T-helper 2 cell treated with Interferon-gamma antibody and Interleukin-4, amounts not matched to agents 100 ng/mL and 5 ng/mL, for 36 hours (primary cell): ENCODE measurements around the gene RARRES2. TPM values are rescaled to one million over a fixed set of nuclear protein-coding genes. Genes with fewer than 3 reads are reported as not detected.
"Not testable (repeated sequence)": the region's sequence is repeated elsewhere in the genome, so short reads cannot be mapped to it uniquely, and the experiment has no call there.

Experiments
- intact Hi-C: fragments of 100-400 bp; cut with micrococcal nuclease; formaldehyde crosslinking; loops from one replicate; pipeline ENCODE4 v1.15.1; 2023
- total RNA-seq: library from RNA; stranded (reverse); gene quantifications from 2 replicates; pipeline ENCODE4 v1.2.3, GENCODE V29; 2022

The RARRES2 gene
- total RNA-seq, 1 donor from 2014 or later = not detected

DNA sequence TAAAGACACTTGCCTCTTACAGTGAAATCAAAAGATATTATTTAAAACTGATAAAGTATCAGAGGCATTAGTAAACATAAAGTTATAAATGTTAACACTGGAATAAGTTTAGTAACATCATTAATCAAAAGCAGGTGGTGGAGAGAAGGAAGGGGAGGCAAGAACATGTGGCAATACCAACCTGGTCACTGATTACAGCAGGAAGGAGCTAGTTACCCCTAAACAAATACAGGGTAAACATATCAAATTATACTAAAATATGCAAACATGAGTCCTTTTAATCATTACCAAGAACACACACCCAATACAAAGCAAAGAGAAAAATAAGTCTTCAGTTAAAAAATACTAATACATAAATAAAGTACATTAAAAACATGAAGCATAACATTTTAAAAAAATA, 43.5 kb downstream of the RARRES2 start:
- intact Hi-C loops = not testable (repeated sequence)

DNA sequence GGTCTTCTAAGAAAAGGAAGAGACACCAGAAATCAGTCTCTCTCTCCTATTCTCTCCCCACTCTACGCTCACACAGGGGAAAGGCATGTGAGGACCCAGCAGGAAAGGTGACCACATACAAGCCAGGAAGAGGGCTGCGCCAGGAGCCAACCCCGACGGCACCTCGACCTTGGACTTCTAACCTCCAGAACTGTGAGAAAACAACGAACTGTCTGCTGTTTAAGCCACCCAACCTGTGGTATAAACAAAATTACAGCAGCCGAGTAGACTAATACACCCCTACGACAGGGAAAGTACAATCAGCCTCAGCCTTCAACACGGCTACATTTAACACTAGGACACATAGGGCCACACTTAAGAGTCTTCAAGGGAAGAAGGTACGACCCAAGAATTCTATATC, 44.6 kb downstream of the RARRES2 start:
- intact Hi-C loops = not testable (repeated sequence)

DNA sequence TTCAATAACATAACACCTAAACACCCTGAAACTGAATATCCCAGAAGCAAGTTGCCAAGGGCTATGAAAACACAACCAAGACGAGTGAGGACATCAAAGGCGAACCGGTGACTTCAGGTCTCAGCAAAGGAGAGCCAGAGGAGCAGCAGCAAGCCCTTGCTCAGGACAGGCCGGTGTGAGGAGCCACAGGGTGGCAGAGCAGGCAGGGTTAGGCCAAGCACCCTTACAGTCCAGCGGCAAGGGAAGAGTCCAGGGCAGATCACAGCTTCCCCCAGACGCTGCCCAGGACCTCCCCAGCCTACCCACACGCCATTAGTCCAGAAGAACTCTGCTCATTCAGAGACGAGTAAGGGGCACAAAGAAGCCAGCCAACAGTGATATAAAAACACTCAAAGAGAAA, 45.8 kb downstream of the RARRES2 start:
- intact Hi-C loops = not testable (repeated sequence)

DNA sequence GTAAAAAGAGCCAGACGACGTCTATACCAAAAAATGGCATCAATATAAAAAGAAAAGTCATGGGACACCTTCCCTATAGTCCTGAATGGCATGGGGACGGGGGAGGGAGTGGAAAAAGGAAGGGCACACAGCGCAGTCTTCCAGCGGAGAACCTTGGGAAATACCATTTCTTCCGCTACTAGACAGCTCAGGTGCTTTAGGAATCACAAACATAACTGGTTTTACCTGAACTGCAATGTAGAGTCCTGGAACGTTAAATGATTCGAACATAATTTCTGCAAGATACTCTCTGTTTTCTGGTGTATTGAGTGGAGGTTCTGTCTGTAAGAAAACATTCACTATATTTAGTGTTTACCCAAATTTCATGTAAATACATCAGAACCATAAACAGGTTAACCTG, 46.4 kb downstream of the RARRES2 start:
- intact Hi-C loops = not testable (repeated sequence)

DNA sequence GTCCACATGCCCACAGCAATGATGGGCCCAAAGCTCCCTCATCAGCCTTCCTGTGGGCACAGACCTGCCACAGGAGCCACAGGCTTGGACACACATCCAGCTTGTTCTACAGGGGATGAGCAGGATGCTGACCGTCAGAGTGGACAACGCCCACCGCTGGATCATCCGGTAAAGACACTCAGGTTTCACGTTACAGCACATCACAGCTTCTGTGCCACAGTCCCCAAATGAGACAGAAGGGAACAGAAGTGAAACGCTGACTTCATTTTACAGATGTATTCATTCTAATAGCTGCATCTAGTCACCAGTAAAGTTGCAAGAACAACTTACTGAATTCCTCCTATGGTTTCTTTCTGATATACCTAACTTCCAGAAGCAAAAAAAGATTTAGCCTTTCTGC, 51.1 kb downstream of the RARRES2 start:
- intact Hi-C loops = not testable (repeated sequence)

DNA sequence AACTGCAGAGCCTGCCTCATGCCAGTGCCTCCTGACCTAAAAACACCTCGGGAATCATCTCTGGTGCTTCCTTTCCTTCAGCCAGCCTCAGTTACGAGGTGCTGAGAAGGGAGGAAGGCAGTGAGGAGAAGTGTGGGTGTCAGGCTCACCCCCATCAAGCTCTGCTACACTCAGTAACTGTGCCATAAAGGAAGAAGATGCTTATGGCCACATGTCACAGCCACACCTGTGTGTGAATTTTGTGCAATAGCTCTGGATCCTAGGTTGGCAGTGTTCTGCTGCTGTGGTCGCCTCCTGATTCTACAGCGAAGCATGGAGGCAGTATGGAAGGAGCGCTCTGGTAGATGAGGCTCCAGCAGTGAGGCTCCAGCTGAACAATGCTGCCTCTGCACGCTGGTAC, 52.6 kb downstream of the RARRES2 start:
- intact Hi-C loops = not testable (repeated sequence)

Other genes starting within 250 kb of the RARRES2 start
- gene LRRC61, start 18.3 kb downstream of the RARRES2 start, total RNA-seq = 20.7 and 20.9 TPM in 2 replicates
- 11.0 and 11.7 TPM in 2 replicates for gene ACTR3C, start 18.1 kb downstream of the RARRES2 start, total RNA-seq
- gene REPIN1, start 27.2 kb upstream of the RARRES2 start, total RNA-seq = 58.2 and 59.1 TPM in 2 replicates
- gene ZNF775, start 37.7 kb upstream of the RARRES2 start, total RNA-seq = 4.2 and 4.8 TPM in 2 replicates
- 27.8 and 28.3 TPM in 2 replicates for gene GIMAP8, start 109.0 kb upstream of the RARRES2 start, total RNA-seq
- gene GIMAP7, start 173.2 kb upstream of the RARRES2 start, total RNA-seq = 188 and 191 TPM in 2 replicates
- 198 TPM in 2 replicates for gene GIMAP4, start 225.8 kb upstream of the RARRES2 start, total RNA-seq